Kidney capillary endothelial cell (primary cell): ENCODE measurements around the gene DENND1A.
"Not testable (repeated sequence)": the region's sequence is repeated elsewhere in the genome, so short reads cannot be mapped to it uniquely, and the experiment has no call there.

Experiments used
- DNase-seq: peaks from one replicate; pipeline ENCODE4 v3.0.0-alpha.2; 2018; ENCODE audit warnings: low spot score

DENND1A gene

DNA sequence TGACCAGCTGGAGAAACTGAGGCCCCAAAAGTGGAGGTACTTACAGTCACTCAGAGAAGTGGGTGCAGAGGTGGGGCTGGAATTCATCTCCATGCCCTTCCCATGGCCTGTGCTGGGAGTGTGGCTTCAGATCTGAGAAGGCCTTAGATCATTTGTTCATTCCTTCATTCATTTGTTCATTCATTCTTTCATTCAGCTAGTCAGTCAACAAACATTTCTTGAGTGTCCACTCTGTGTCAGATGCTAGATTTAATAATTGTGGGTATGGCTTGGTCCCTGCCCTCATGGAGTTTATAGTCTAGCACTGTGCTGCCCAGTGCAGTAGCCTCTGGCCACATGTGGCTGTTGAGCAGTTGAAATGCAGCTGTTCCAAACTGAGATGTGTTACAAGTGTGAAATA, 593.0 kb downstream of the DENND1A start:
- DNase-seq, result no peak

GRCh38 chr9:123336449-123336848, 593.5 kb downstream of the DENND1A start:
- no peak for DNase-seq

- no peak for DNase-seq
These were observed 594.0 kb downstream of the DENND1A start for GRCh38 chr9:123335986-123336329.

- peak; percentile 26 for DNase-seq
These were observed 594.5 kb downstream of the DENND1A start for GRCh38 chr9:123335193-123335985.

- DNase-seq, result no peak
These were observed 595.3 kb downstream of the DENND1A start for GRCh38 chr9:123334639-123335038.

- DNase-seq, result not testable (repeated sequence)
These were observed 596.8 kb downstream of the DENND1A start for GRCh38 chr9:123333058-123333669.

GRCh38 chr9:123331346-123332060, 598.4 kb downstream of the DENND1A start:
- DNase-seq, result peak; percentile 40
